Measurements from ENCODE around the gene BGLAP.

DNA sequence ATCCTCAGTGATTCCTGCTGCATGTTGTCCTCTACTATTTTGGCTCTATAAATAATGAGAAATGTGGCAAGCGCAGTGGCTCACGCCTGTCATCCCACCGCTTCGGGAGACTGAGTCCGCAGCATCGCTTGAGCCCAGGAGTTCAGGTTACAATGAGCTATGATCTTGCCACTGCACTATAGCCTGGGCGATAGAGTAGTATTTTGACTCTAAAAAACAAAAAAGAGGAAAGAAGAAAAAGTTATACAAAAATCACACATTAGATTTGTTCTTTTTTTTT is 48.8 kb upstream of the BGLAP start:
- TF ChIP-seq, protein P1, sequence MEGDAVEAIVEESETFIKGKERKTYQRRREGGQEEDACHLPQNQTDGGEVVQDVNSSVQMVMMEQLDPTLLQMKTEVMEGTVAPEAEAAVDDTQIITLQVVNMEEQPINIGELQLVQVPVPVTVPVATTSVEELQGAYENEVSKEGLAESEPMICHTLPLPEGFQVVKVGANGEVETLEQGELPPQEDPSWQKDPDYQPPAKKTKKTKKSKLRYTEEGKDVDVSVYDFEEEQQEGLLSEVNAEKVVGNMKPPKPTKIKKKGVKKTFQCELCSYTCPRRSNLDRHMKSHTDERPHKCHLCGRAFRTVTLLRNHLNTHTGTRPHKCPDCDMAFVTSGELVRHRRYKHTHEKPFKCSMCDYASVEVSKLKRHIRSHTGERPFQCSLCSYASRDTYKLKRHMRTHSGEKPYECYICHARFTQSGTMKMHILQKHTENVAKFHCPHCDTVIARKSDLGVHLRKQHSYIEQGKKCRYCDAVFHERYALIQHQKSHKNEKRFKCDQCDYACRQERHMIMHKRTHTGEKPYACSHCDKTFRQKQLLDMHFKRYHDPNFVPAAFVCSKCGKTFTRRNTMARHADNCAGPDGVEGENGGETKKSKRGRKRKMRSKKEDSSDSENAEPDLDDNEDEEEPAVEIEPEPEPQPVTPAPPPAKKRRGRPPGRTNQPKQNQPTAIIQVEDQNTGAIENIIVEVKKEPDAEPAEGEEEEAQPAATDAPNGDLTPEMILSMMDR (IDR thresholded peaks at IDR 0.05): no peak
- TF ChIP-seq POLR2A (IDR thresholded peaks at IDR 0.05): no peak
